PFSK-1 (cell line): ENCODE results near the gene ADAMTSL1.

Source experiments
- FOXP2 ChIP-seq: optimal IDR thresholded peaks from 2 replicates; pipeline ENCODE3; 2011; ENCODE audit warnings: borderline replicate concordance, control low read depth, inconsistent platforms; ENCODE audit not compliant: insufficient read depth; ENCODE audit errors: extremely low read length, extremely low read depth
- POLR2AphosphoS5 ChIP-seq: IDR thresholded peaks from 2 replicates; pipeline ENCODE4 v1.6.1; 2012; ENCODE audit warnings: low read depth, mild to moderate bottlenecking, control low read depth, low read length, moderate library complexity
- SIN3A ChIP-seq: IDR thresholded peaks from 2 replicates; pipeline ENCODE4 v1.6.1; 2012; ENCODE audit warnings: mild to moderate bottlenecking, low read length, moderate library complexity, borderline replicate concordance; ENCODE audit not compliant: insufficient read depth
- TAF1 ChIP-seq: IDR thresholded peaks from 2 replicates; pipeline ENCODE4 v1.6.1; 2012; ENCODE audit warnings: low read length, control low read depth, borderline replicate concordance; ENCODE audit not compliant: insufficient read depth
- TF ChIP-seq, protein P1 (sequence below), 2 experiments: IDR thresholded peaks; 2 replicates each; pipeline versions ENCODE4 v1.6.1 to v1.8.0; 2011 to 2012; ENCODE audit warnings: low read depth in 2 of 2, low read length in 2 of 2, control low read depth in 1 of 2, inconsistent platforms in 1 of 2, mild to moderate bottlenecking in 1 of 2, moderate library complexity in 1 of 2; ENCODE audit not compliant: insufficient read depth in 1 of 2

Gene ADAMTSL1

GRCh38 chr9:18668944-18669343 is 195.0 kb downstream of the ADAMTSL1 start:
- no peak for TF ChIP-seq TAF1

DNA sequence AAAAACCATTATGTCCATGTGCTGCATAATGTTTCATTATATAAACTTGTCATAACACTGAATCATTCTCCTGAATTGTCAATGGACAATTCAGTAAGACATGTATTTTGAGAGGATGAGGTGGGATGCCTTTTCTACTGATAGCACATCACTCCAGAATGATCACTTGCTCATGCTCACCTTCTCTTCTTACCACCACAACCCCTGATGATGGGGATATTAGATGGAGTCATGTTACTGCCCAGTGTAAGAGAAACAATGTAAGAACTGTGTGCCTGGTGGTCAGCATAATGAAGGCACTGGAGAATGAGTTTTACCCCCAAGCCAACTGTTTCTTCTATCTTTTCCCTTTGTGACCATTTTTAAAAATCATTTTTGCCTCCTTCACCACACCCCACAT is 198.8 kb downstream of the ADAMTSL1 start:
- no peak for TF ChIP-seq SIN3A
- TF ChIP-seq FOXP2 = no peak
- TF ChIP-seq, protein P1, sequence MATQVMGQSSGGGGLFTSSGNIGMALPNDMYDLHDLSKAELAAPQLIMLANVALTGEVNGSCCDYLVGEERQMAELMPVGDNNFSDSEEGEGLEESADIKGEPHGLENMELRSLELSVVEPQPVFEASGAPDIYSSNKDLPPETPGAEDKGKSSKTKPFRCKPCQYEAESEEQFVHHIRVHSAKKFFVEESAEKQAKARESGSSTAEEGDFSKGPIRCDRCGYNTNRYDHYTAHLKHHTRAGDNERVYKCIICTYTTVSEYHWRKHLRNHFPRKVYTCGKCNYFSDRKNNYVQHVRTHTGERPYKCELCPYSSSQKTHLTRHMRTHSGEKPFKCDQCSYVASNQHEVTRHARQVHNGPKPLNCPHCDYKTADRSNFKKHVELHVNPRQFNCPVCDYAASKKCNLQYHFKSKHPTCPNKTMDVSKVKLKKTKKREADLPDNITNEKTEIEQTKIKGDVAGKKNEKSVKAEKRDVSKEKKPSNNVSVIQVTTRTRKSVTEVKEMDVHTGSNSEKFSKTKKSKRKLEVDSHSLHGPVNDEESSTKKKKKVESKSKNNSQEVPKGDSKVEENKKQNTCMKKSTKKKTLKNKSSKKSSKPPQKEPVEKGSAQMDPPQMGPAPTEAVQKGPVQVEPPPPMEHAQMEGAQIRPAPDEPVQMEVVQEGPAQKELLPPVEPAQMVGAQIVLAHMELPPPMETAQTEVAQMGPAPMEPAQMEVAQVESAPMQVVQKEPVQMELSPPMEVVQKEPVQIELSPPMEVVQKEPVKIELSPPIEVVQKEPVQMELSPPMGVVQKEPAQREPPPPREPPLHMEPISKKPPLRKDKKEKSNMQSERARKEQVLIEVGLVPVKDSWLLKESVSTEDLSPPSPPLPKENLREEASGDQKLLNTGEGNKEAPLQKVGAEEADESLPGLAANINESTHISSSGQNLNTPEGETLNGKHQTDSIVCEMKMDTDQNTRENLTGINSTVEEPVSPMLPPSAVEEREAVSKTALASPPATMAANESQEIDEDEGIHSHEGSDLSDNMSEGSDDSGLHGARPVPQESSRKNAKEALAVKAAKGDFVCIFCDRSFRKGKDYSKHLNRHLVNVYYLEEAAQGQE (IDR thresholded peaks at IDR 0.05; ENCODE audit: insufficient read depth in 1 of 2, low read depth in 2 of 2, low read length in 2 of 2) = no peak
- no peak for TF ChIP-seq TAF1
- no peak for TF ChIP-seq POLR2AphosphoS5

- TF ChIP-seq TAF1 (no peak), POLR2AphosphoS5 (no peak), SIN3A (no peak), FOXP2 (no peak)
- TF ChIP-seq, protein P1 (IDR thresholded peaks at IDR 0.05; ENCODE audit: insufficient read depth in 1 of 2, low read depth in 2 of 2, low read length in 2 of 2) = no peak
Measured at GRCh38 chr9:18673179-18673578, 199.2 kb downstream of the ADAMTSL1 start.

DNA sequence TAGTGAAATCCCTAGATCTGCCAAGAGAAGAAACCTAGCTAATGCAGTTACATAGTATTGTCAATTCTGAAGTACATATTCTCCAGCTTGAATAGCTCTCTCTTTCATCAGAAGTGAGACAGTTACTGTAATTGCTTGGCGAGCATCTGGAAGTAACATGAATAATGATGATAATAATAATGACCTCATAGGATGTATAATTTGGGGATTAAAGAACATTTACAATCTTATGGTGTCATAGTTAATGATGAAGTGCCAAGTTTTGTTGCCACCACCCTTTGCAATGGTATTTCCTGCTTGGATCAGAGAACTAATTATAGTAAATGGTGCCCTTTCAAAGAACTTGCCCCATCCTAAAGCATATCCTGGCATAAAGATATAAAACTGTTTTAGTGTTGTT is 201.4 kb downstream of the ADAMTSL1 start:
- no peak for TF ChIP-seq SIN3A
- TF ChIP-seq POLR2AphosphoS5 = no peak
- TF ChIP-seq TAF1 = no peak
- TF ChIP-seq, protein P1 (IDR thresholded peaks at IDR 0.05; ENCODE audit: insufficient read depth in 1 of 2, low read depth in 2 of 2, low read length in 2 of 2) = no peak
- no peak for TF ChIP-seq FOXP2

GRCh38 chr9:18675973-18676372 is 202.0 kb downstream of the ADAMTSL1 start:
- no peak for TF ChIP-seq SIN3A
- TF ChIP-seq FOXP2 = no peak
- TF ChIP-seq, protein P1 (IDR thresholded peaks at IDR 0.05; ENCODE audit: insufficient read depth in 1 of 2, low read depth in 2 of 2, low read length in 2 of 2) = no peak
- TF ChIP-seq POLR2AphosphoS5 = no peak
- TF ChIP-seq TAF1 = no peak
